PC-9 (cell line): ENCODE results near the gene RBMS1. TPM values are rescaled to one million over a fixed set of nuclear protein-coding genes. Genes with fewer than 3 reads are reported as not detected.

Experiments used
- BruUV-seq: library from RNA; stranded (reverse); fragments of 400-500 nt; replicated peaks from 2 replicates; lab custom pipeline; 2021; lab: Mats Ljungman, UMichigan
- CTCF ChIA-PET: fragments of 300-600 bp; sonication (Branson Sonifier 250); formaldehyde crosslinking; loops from one replicate; lab custom pipeline; 2022; ENCODE audit warnings: antibody characterized with exemption; lab: Charles Lee
- POLR2A ChIA-PET: fragments of 300-600 bp; sonication (Branson Sonifier 250); formaldehyde crosslinking; loops from one replicate; lab custom pipeline; 2022; ENCODE audit warnings: antibody characterized with exemption; ENCODE audit not compliant: unreplicated experiment; lab: Charles Lee
- DNase-seq, 2 experiments: peaks; one replicate each; pipeline versions ENCODE4 v3.0.0 to v3.0.0-alpha.2; 2015 to 2022; ENCODE audit warnings: mixed read lengths in 1 of 2
- H2AFZ ChIP-seq: fragments of 200-600 bp; sonication (generic); 2 replicates; pipeline ENCODE4 v1.8.1; 2017; ENCODE audit warnings: antibody characterized with exemption
- H3F3A ChIP-seq: fragments of 200-600 bp; sonication (generic); 2 replicates; pipeline ENCODE4 v1.8.1; 2017; ENCODE audit warnings: antibody characterized with exemption, mild to moderate bottlenecking, low read depth; ENCODE audit not compliant: insufficient read depth
- H3K27ac ChIP-seq: fragments of 200-600 bp; sonication (generic); 2 replicates; pipeline ENCODE4 v1.6.1; 2016; ENCODE audit warnings: mixed run types
- H3K27me3 ChIP-seq: fragments of 200-600 bp; sonication (generic); 2 replicates; pipeline ENCODE4 v1.6.1; 2016; ENCODE audit warnings: low read depth, mixed run types; ENCODE audit not compliant: insufficient read depth
- H3K36me3 ChIP-seq: fragments of 200-600 bp; sonication (generic); 2 replicates; pipeline ENCODE4 v1.6.1; 2016; ENCODE audit warnings: low read depth, mixed run types
- H3K4me1 ChIP-seq: fragments of 200-600 bp; sonication (generic); replicated peaks from 2 replicates; pipeline ENCODE4 v1.6.1; 2016; ENCODE audit warnings: mixed run types; ENCODE audit not compliant: insufficient read depth
- H3K4me2 ChIP-seq: fragments of 200-600 bp; sonication (generic); 2 replicates; pipeline ENCODE4 v1.6.1; 2017; ENCODE audit warnings: mixed run types
- H3K4me3 ChIP-seq: fragments of 200-600 bp; sonication (generic); 2 replicates; pipeline ENCODE4 v1.6.1; 2016; ENCODE audit warnings: mixed run types
- H3K79me2 ChIP-seq: fragments of 200-600 bp; sonication (generic); 2 replicates; pipeline ENCODE4 v1.6.1; 2017; ENCODE audit warnings: low read depth, mixed run types
- H3K9me2 ChIP-seq: fragments of 200-600 bp; sonication (generic); 2 replicates; pipeline ENCODE4 v1.8.1; 2017; ENCODE audit warnings: mild to moderate bottlenecking; ENCODE audit not compliant: insufficient read depth
- H3K9me3 ChIP-seq: fragments of 200-600 bp; sonication (generic); 2 replicates; pipeline ENCODE4 v1.8.1; 2016; ENCODE audit warnings: low read depth; ENCODE audit not compliant: insufficient read depth
- H4K20me1 ChIP-seq: fragments of 200-600 bp; sonication (generic); 2 replicates; pipeline ENCODE4 v1.8.1; 2017; ENCODE audit not compliant: insufficient read depth
- CTCF ChIP-seq: fragments of 200-600 bp; sonication (generic); conservative IDR thresholded peaks from 2 replicates; pipeline ENCODE4 v1.6.1; 2017; ENCODE audit warnings: mixed run types, antibody characterized with exemption, mild to moderate bottlenecking, moderate library complexity
- EZH2 ChIP-seq: fragments of 200-600 bp; sonication (generic); IDR thresholded peaks from 2 replicates; pipeline ENCODE4 v1.8.0; 2017; ENCODE audit warnings: antibody characterized with exemption, low read depth
- intact Hi-C: fragments of 100-400 bp; cut with micrococcal nuclease; formaldehyde crosslinking; loops from one replicate; pipeline ENCODE4 v1.10.0; 2022; ENCODE audit not compliant: unreplicated experiment
- total RNA-seq: library from RNA; stranded (reverse); gene quantifications from 2 replicates; pipeline ENCODE4 v1.2.3, GENCODE V29; 2021

Gene RBMS1
- total RNA-seq, 1 experiment from 2014 or later: 65.1 TPM

GRCh38 chr2:160324917-160325316, 168.7 kb downstream of the RBMS1 start:
- H3F3A ChIP-seq: no peaks in the 10 kb centered on the region
- no peaks in the 10 kb centered on the region for H3K9me3 ChIP-seq
- H3K9me2 ChIP-seq: no peaks in the 10 kb centered on the region
- intact Hi-C loops: loop anchor here (2.0 to 5.0 kb wide), 2 partner anchors 77 to 646 kb away; no protein-coding TSS in a partner anchor
- DNase-seq: no peak
- no peak overlapping the region for H3K4me3 ChIP-seq
- no TSS peak for BruUV-seq
- H3K27me3 ChIP-seq: no peaks in the 10 kb centered on the region
- peaks cover 67% of the 10 kb centered on the region for H3K79me2 ChIP-seq
- CTCF ChIA-PET: interaction anchor here (0.7 to 1.0 kb wide), 3 partner anchors 13 to 737 kb away, joined by 3 to 5 read pairs (median 3); no protein-coding TSS in a partner anchor
- no peaks in the 10 kb centered on the region; the same call in 1 of the 2 replicates for H4K20me1 ChIP-seq
- no peak overlapping the region for H3K4me2 ChIP-seq
- no peaks in the 10 kb centered on the region for H3K4me1 ChIP-seq
- 0 out of 2 replicates have a peak, but pooled peaks cover 5% of the 10 kb centered on the region for H3K36me3 ChIP-seq
- POLR2A ChIA-PET: interaction anchor here (0.5 kb wide), 1 partner anchor 173 kb away, joined by 11 read pairs; no protein-coding TSS in a partner anchor
- no peak overlapping the region for H2AFZ ChIP-seq
- no peak overlapping the region for H3K27ac ChIP-seq
- no peak for TF ChIP-seq CTCF

- Histone ChIP-seq H3K36me3 (0 out of 2 replicates have a peak, but pooled peaks cover 3% of the 10 kb centered on the region), H3K4me1 (no peaks in the 10 kb centered on the region), H3F3A (no peaks in the 10 kb centered on the region), H3K4me2 (no peak overlapping the region), H3K27me3 (no peaks in the 10 kb centered on the region), H3K79me2 (peaks cover 69% of the 10 kb centered on the region), H3K9me2 (no peaks in the 10 kb centered on the region), H3K4me3 (no peak overlapping the region), H2AFZ (no peak overlapping the region), H3K27ac (no peak overlapping the region), H4K20me1 (no peaks in the 10 kb centered on the region), H3K9me3 (no peaks in the 10 kb centered on the region)
- CTCF ChIA-PET: interaction anchor here (0.6 to 1.2 kb wide), 5 partner anchors 13 to 646 kb away, joined by 3 to 7 read pairs (median 3); no protein-coding TSS in a partner anchor
- POLR2A ChIA-PET: interaction anchor here (0.5 to 0.7 kb wide), 2 partner anchors 174 to 246 kb away, joined by 9 to 11 read pairs; no protein-coding TSS in a partner anchor
- no TSS peak for BruUV-seq
- TF ChIP-seq CTCF: peak; percentile 70
- no peak for TF ChIP-seq EZH2
- intact Hi-C loops: loop anchor here (2.0 to 5.0 kb wide), 2 partner anchors 78 to 647 kb away; no protein-coding TSS in a partner anchor
- peak in 1 of 2 experiments; percentile 27 for DNase-seq
Measured at GRCh38 chr2:160324161-160324800, 169.3 kb downstream of the RBMS1 start.

- Histone ChIP-seq H3K4me1 (no peaks in the 10 kb centered on the region), H4K20me1 (no peaks in the 10 kb centered on the region), H3K27ac (no peak overlapping the region), H3K79me2 (peaks cover 54% of the 10 kb centered on the region), H3K27me3 (no peaks in the 10 kb centered on the region), H3K36me3 (0 out of 2 replicates have a peak, but pooled peaks cover 3% of the 10 kb centered on the region), H3F3A (no peaks in the 10 kb centered on the region), H3K4me2 (no peak overlapping the region), H2AFZ (no peak overlapping the region), H3K9me3 (no peaks in the 10 kb centered on the region), H3K9me2 (no peaks in the 10 kb centered on the region), H3K4me3 (no peak overlapping the region)
- DNase-seq: no peak
- CTCF ChIA-PET: interaction anchor here (0.6 kb wide), 1 partner anchor 648 kb away, joined by 4 read pairs; no protein-coding TSS in a partner anchor
- TF ChIP-seq EZH2: no peak
- no peak for TF ChIP-seq CTCF
- no TSS peak for BruUV-seq
- intact Hi-C loops: loop anchor here (5.0 kb wide), 1 partner anchor 80 kb away; no protein-coding TSS in a partner anchor
- POLR2A ChIA-PET: no interaction called here
Measured at GRCh38 chr2:160322320-160322719, 171.3 kb downstream of the RBMS1 start.
